Stimulated activated CD4-positive, alpha-beta T cell treated with anti-CD3 and anti-CD28 coated beads, TNF-alpha, amount 100 ng/mL, for 48 hours (primary cell): ENCODE measurements around the gene CXCL10.
A peak's percentile ranks its signal among the peaks of the same experiment; 100 is the strongest.
"Not testable (repeated sequence)": the region's sequence is repeated elsewhere in the genome, so short reads cannot be mapped to it uniquely, and the experiment has no call there.

ENCODE experiments used
- DNase-seq, 3 donors: peaks; one replicate each; pipeline ENCODE4 v3.0.0-alpha.2; 2020; ENCODE audit warnings: low read depth in 3 of 3

CXCL10 gene

DNA sequence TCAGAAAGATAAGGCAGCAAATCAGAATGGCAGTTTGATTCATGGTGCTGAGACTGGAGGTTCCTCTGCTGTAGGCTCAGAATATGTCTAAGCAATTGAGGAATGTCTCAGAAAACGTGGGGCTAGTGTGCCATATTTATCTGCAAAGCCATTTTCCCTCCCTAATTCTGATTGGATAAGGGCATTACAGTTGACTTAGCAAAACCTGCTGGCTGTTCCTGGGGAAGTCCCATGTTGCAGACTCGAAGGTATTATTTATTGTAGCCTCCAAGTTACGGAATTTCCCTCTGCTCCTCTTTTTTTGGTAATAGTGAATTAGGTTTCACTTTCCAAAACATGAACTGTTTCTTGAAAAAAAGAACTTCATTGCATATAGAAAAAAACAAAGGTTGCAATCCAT, at the start of gene CXCL10:
Gene CXCL10, minus strand, starts transcription at position 109 of the 400 bp plus-strand sequence. Its CDS starts 66 bp downstream, at position 43.
- DNase-seq: no peak

DNA sequence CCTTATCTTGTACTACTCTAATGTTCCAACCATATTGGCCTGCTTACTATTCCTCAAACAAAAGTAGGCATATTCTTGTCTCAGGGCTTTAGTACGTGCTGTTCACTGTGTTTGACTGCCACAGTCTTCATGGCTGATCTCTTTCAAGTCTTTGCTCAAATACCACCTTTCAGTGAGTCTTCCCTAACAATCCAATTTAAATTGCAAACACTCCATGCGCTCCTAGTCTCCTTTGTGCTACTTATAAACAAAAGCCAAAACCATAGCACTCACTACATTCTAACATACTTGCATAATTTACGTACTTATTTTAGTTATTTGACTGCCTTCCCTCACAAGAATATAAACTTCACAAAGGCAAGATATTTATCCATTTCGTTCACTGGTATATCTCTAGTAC, 49.5 kb upstream of the CXCL10 start:
- DNase-seq: no peak

GRCh38 chr4:76067652-76068286, 44.5 kb upstream of the CXCL10 start:
- DNase-seq: peak; percentile 37 to 72 (median 49)

- DNase-seq: no peak
Observed at GRCh38 chr4:76066546-76066945, 43.2 kb upstream of the CXCL10 start.

- DNase-seq: no peak
Observed at GRCh38 chr4:76061982-76062381, 38.7 kb upstream of the CXCL10 start.

DNA sequence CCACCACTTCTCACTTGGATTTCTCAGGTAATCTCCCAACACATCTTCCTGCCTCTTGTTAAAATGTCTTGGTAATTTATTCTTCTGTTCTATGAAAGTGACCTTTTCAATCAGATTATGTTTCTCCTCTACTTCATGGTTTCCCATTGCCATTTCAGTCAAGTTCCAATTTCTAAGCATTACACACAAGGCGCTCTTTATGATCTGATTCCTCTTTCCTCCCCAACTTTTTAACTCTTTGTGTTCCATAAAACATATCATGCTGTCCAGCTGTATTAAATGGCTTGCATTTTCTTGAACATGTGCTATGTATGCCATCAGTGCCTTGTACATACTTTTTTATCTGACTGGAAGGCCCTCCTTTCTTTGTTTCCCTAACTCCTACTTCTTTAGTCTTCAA, 38.1 kb upstream of the CXCL10 start:
- no peak for DNase-seq

DNA sequence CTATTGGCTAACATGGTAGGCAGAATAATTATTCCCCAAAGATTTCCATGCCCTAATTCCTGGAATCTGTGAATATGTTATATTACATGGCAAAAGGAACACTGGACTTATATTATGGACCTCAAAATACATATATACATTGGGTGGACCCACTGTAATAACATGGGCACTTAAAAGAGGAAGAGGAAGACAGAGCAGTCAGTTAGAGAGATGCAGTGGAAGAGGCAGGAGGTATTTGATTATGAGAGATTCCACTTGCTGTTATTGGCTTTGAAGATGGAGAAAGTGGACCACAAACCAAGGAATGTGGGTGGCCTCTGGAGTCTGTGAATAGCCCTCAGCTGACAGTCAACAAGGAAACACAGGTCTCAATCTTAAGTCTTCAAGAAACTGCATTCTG, 37.2 kb upstream of the CXCL10 start:
- no peak for DNase-seq

DNA sequence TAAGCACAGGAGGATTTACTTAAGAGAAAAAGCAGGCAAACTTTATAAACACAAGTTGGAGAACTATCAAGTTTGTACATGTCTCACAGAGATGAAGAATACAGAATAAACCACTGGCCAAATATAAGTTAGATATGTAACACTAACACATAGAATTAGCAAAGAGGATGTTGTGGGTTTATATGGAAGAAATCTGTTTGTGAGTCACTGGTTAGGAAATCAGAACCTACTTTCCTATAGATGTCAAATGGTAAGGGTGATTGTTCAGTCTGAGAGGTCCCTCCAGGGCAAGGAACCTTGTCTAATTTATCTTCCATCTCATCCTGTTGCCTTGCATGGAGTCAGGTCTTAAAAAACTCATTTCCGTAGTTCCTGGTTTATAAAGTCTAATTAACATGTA, 36.5 kb upstream of the CXCL10 start:
- DNase-seq: peak in 1 of 3 donors; percentile 11

- DNase-seq: no peak
Observed at GRCh38 chr4:76058888-76059426, 35.7 kb upstream of the CXCL10 start.

DNA sequence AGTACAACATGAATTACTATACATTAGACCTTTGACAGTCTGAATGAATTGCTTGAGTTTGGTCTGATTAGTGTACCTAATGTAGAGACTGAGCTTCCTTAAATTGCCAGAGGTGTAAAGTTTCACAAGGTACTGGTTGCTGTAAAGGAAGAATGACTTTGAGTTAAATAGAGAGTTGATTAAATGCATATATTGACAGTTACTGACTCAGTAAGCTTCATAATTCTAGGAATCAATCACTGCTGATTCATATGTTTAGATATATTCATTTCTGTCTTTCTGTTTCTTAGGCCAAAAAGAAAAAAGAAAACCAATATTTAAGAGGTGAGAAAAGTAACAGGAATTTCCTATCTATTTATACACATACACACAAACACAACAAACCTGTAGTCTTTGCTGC, 35.0 kb upstream of the CXCL10 start:
- DNase-seq: no peak

- DNase-seq: no peak
Observed at GRCh38 chr4:76055421-76055820, 32.1 kb upstream of the CXCL10 start.

DNA sequence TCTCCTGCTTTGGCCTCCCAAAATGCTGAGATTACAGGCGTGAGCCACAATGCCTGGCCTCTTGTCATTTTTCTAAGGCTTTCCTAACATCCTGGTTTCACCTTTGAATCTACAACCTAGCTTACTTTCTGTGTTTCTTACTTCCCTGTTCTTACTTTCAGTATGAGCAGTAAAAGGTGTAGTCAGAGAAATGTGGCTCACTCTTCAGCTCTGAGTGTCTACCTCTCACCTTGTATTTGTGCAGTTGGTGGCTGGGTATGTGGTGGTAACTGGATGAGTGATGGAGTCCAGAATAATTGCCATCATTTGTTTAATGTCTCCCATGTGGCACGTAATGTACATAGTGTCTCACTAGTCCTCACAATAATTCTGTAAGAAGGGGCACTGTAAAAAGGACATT, 31.7 kb upstream of the CXCL10 start:
- DNase-seq: peak in 1 of 3 donors; percentile 10

GRCh38 chr4:76053730-76054129, 30.4 kb upstream of the CXCL10 start:
- no peak for DNase-seq

DNA sequence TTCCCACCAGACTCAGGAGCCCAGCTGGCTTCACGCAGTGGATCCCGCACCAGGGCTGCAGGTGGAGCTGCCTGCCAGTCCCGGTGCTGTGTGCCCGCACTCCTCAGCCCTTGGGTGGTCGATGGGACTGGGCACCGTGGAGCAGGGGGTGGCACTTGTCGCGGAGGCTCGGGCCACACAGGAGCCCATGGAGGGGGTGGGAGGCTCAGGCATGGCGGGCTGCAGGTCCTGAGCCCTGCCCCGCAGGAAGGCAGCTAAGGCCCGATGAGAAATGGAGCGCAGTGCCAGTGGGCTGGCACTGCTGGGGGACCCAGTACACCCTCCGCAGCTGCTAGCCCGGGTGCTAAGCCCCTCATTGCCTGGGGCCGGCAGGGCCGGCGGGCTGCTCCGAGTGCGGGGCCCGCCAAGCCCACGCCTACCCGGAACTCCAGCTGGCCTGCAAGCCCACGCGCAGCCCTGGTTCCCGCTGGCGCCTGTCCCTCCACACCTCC, 27.3 kb upstream of the CXCL10 start:
- not testable (repeated sequence) for DNase-seq

GRCh38 chr4:76049860-76050416, 26.6 kb upstream of the CXCL10 start:
- not testable (repeated sequence) for DNase-seq

DNA sequence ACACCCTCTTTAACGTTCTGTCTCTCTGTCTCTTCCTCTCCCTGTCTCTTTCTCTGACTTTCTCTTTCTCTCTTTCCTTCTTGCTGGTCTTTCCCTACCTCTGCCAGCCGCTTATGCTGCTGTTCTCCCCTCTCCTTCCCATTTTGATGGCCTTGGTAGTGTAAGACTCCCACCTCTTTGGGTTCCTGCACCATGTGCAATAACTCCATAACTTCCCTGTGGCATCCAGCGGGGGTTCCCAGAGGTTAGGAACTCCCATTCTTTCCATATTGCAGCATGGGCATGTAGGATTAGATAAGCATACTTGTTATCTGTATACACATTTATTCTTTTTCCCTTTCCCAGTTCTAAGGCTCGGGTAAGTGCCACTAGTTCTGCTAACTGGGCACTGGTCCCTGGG, 21.4 kb upstream of the CXCL10 start:
- not testable (repeated sequence) for DNase-seq

GRCh38 chr4:76043306-76043705, 20.0 kb upstream of the CXCL10 start:
- not testable (repeated sequence) for DNase-seq

GRCh38 chr4:76042241-76042998, 19.1 kb upstream of the CXCL10 start:
- DNase-seq: not testable (repeated sequence)

DNA sequence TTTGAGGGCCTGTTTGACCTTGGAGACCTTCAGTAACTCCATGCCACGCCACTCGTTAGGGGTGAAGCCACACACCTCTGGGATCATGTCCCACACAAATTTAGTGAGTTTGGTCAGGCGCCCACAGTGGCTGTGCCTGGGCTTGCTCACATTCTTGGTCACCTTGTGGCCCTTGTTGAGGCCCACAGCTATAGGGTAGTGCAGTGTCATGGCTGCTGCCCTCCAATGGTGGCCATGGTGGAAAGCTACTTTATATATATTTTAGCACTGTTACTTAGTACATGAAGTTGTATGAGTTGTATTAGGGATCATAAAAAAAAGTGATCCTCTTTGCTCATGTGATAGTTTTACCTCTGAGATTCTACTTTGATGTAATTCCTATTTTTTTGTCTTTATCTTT, 13.6 kb upstream of the CXCL10 start:
- DNase-seq: no peak

DNA sequence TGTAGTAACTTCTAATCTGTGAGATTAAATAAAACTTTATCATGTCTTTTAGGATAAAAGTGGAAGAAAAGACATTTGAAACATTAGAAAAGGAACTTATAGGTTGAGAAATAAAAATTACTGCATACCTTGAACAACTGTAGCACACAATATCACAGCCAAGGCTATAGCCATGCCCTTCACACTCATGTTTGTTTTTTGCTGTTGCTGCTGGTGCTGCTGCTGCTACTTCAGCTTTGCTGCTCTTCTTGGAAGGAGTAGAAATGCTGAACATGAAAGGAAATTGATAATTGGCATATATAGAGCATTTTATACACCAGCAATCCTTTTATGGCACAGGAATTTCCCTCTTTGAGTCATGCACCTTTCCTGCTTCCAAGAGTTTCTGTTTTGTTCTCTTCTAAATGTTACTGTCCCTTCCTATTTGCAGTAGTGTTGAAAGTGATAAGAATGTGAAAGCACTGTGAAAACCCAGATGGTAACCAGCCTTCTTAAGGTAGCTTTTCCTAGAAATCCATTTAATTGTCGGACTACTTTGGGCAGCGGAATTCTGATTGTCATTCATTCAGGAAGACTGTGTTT, 12.6 kb upstream of the CXCL10 start, which contains the start of gene CXCL11:
Gene CXCL11, minus strand, starts transcription at position 272 of the 582 bp plus-strand sequence. Its CDS starts 83 bp downstream, at position 189.
- no peak for DNase-seq

DNA sequence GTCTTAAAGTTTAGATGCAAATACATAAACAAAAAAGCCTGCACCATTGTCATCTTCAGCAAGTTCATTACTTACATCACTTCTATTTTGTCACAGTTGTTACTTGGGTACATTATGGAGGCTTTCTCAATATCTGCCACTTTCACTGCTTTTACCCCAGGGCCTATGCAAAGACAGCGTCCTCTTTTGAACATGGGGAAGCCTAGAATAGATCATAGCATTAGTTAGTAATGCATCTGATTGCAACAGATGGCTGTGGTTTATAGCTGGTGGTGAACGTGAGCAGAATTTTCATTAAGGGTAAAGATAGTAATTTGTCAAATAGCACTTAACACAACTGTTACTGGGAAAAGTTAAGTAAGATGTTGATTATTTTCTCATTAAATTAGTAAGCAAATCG, 11.8 kb upstream of the CXCL10 start:
- no peak for DNase-seq

GRCh38 chr4:76029300-76029699, 6.0 kb upstream of the CXCL10 start:
- DNase-seq: no peak
